Panc1 (cell line): ENCODE data around the gene ZNF516.

Experiments used
- CTCF ChIP-seq: fragments of 450-650 bp; IDR thresholded peaks from 2 replicates; pipeline ENCODE4 v1.5.1; 2017; ENCODE audit warnings: mild to moderate bottlenecking
- POLR2AphosphoS5 ChIP-seq: IDR thresholded peaks from 2 replicates; pipeline ENCODE4 v1.6.1; 2012; ENCODE audit warnings: mild to moderate bottlenecking, low read depth, low read length, moderate library complexity
- SIN3A ChIP-seq: IDR thresholded peaks from 2 replicates; pipeline ENCODE4 v1.6.1; 2012; ENCODE audit warnings: low read depth, mild to moderate bottlenecking, low read length, moderate library complexity, borderline replicate concordance; ENCODE audit not compliant: insufficient read depth
- TCF7L2 ChIP-seq: IDR thresholded peaks from 2 replicates; pipeline ENCODE4 v1.6.1; 2011; ENCODE audit warnings: mild to moderate bottlenecking, low read depth, low read length, inconsistent platforms

GRCh38 chr18:76426737-76427305 is 68.2 kb downstream of the ZNF516 start:
- no peak for TF ChIP-seq CTCF
- no peak for TF ChIP-seq POLR2AphosphoS5
- no peak for TF ChIP-seq TCF7L2
- no peak for TF ChIP-seq SIN3A
